NCI-H526 (cell line): ENCODE data around the gene BMPR1B.
"Not testable (repeated sequence)": the region's sequence is repeated elsewhere in the genome, so short reads cannot be mapped to it uniquely, and the experiment has no call there.

Experiments
- DNase-seq, 2 experiments: peaks; one replicate each; lab custom pipeline; 2025; lab: John Stamatoyannopoulos, UW

BMPR1B gene

GRCh38 chr4:94763005-94763404, 5.2 kb downstream of the BMPR1B start:
- no peak for DNase-seq

- DNase-seq: no peak
Observed at GRCh38 chr4:94763500-94763899, 5.7 kb downstream of the BMPR1B start.

- DNase-seq: no peak
Observed at GRCh38 chr4:94764069-94764468, 6.3 kb downstream of the BMPR1B start.

- no peak for DNase-seq
Observed at GRCh38 chr4:94765174-94765573, 7.4 kb downstream of the BMPR1B start.

- peak; percentile 55 to 66 for DNase-seq
Observed at GRCh38 chr4:94765648-94766047, 7.9 kb downstream of the BMPR1B start.

- no peak for DNase-seq
Observed at GRCh38 chr4:94766856-94767255, 9.1 kb downstream of the BMPR1B start.

GRCh38 chr4:94767446-94767845, 9.7 kb downstream of the BMPR1B start:
- DNase-seq: no peak

- no peak for DNase-seq
Observed at GRCh38 chr4:94782707-94783106, 25.0 kb downstream of the BMPR1B start.

- no peak for DNase-seq
Observed at GRCh38 chr4:94791701-94792100, 33.9 kb downstream of the BMPR1B start.

GRCh38 chr4:94798808-94799207, 41.1 kb downstream of the BMPR1B start:
- DNase-seq: no peak

- DNase-seq: no peak
Observed at GRCh38 chr4:94801016-94801415, 43.3 kb downstream of the BMPR1B start.

- no peak for DNase-seq
Observed at GRCh38 chr4:94802091-94802490, 44.3 kb downstream of the BMPR1B start.

- DNase-seq: no peak
Observed at GRCh38 chr4:94803181-94803580, 45.4 kb downstream of the BMPR1B start.

- no peak for DNase-seq
Observed at GRCh38 chr4:94804650-94805049, 46.9 kb downstream of the BMPR1B start.

GRCh38 chr4:94806376-94806775, 48.6 kb downstream of the BMPR1B start:
- no peak for DNase-seq

- no peak for DNase-seq
Observed at GRCh38 chr4:94811643-94812042, 53.9 kb downstream of the BMPR1B start.

GRCh38 chr4:94813221-94813620, 55.5 kb downstream of the BMPR1B start:
- DNase-seq: no peak

GRCh38 chr4:94814237-94814636, 56.5 kb downstream of the BMPR1B start:
- no peak for DNase-seq

- no peak for DNase-seq
Observed at GRCh38 chr4:94819371-94820168, 61.8 kb downstream of the BMPR1B start.

- no peak for DNase-seq
Observed at GRCh38 chr4:94826206-94826605, 68.5 kb downstream of the BMPR1B start.

GRCh38 chr4:94827481-94828110, 69.8 kb downstream of the BMPR1B start:
- DNase-seq: no peak

GRCh38 chr4:94828882-94829281, 71.1 kb downstream of the BMPR1B start:
- no peak for DNase-seq

- DNase-seq: no peak
Observed at GRCh38 chr4:94831607-94832006, 73.9 kb downstream of the BMPR1B start.

GRCh38 chr4:94832329-94832728, 74.6 kb downstream of the BMPR1B start:
- not testable (repeated sequence) for DNase-seq
